ENCODE data around the gene TBX15.

Gene TBX15

DNA sequence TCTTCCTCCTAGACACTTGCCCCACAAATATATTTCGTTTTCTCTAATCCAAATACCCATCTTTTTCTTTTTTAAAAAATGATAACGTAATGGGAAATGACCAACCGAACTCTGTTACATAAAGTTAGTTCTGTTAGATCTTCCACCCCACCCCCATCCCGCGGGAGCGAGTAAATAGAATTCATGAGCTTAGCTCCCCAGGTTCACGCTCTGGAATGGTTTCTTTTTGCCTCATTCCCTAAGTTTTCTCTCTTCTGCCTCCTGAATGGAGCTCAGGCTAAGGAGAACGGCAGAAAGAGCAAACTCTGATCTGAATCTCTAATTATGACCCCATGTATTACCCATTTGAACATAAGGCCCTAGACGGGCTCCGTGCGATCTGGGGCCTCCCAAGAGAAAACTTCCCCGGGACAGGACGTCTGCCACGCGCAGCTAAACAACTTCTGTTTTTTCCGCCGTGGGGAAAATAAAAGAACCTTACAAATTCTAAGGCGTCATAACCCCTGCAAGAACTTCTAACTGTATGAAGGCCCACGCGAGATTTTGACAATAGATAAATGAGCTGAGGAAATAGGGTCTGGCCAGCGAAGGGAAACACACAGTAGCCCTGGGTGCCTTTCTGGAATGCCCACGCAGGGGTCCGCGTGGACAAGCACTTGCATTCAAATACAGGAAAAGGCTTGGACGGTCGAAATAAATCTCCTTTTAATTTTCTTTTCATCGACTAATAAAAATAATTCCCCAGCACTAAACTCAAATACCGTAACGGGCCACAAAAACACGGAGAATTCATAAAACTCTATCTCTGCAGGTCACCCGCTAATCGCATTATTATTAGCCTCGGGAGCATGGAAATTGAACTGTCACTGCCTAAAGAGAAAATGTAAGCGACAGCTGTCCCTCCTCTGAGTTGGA lies 2.2 kb downstream of the TBX15 start:
- no peak for TF ChIP-seq MYC (IDR thresholded peaks at IDR 0.05; ENCODE audit: low read depth, low read length)
- TF ChIP-seq, protein P1, sequence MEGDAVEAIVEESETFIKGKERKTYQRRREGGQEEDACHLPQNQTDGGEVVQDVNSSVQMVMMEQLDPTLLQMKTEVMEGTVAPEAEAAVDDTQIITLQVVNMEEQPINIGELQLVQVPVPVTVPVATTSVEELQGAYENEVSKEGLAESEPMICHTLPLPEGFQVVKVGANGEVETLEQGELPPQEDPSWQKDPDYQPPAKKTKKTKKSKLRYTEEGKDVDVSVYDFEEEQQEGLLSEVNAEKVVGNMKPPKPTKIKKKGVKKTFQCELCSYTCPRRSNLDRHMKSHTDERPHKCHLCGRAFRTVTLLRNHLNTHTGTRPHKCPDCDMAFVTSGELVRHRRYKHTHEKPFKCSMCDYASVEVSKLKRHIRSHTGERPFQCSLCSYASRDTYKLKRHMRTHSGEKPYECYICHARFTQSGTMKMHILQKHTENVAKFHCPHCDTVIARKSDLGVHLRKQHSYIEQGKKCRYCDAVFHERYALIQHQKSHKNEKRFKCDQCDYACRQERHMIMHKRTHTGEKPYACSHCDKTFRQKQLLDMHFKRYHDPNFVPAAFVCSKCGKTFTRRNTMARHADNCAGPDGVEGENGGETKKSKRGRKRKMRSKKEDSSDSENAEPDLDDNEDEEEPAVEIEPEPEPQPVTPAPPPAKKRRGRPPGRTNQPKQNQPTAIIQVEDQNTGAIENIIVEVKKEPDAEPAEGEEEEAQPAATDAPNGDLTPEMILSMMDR (IDR thresholded peaks at IDR 0.05; ENCODE audit: low read depth, low read length), result no peak
- TF ChIP-seq POLR2A (IDR thresholded peaks at IDR 0.05; ENCODE audit: extremely low read depth, insufficient read length), result no peak

GRCh38 chr1:118984722-118985639 lies 3.2 kb downstream of the TBX15 start:
- TF ChIP-seq POLR2A (IDR thresholded peaks at IDR 0.05; ENCODE audit: extremely low read depth, insufficient read length), result no peak
- TF ChIP-seq, protein P1 (IDR thresholded peaks at IDR 0.05; ENCODE audit: low read depth, low read length), result no peak
- no peak overlapping the region for H3K4me3 ChIP-seq (ENCODE audit: low read depth, low read length)
- DNase-seq (ENCODE audit: low read depth), result no peak

More for the DNA sequence above, 2.2 kb downstream of the TBX15 start:
- H3K4me3 ChIP-seq (ENCODE audit: low read depth, low read length), result no peak overlapping the region
- DNase-seq (ENCODE audit: low read depth), result no peak

DNA sequence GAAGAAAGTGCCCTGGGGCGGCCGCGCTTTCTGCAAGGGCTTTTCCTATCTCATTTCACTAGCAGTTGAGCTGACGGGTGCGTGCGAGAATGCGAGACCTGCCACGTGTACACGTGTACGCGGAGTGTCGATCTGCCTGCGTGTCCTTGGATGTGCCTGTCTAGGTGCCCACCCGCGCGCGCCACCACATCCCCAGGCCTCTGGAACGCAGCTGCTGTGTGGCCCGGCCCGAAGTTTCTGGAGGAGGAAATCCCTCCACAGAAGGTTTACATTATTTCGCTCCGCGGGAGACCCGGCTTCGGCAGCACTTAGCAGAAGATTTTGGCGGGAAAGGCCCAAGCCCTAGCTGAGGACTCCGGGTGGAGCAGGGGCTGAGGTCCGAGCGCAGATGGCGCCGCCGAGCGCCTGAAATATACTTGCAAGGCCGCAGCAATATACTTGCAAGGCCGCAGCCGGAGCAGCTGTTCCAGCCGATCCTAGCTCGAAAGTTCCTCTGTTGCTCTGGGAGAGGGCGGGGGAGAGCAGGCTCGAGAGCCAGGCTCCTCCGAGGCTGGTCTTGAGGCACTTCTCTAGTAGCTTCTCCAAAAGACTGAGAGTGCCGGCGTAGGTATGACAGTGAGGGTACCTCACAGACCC lies 3.9 kb downstream of the TBX15 start:
- H3K4me3 ChIP-seq (ENCODE audit: low read depth, low read length), result no peak overlapping the region
- no peak for DNase-seq (ENCODE audit: low read depth)

DNA sequence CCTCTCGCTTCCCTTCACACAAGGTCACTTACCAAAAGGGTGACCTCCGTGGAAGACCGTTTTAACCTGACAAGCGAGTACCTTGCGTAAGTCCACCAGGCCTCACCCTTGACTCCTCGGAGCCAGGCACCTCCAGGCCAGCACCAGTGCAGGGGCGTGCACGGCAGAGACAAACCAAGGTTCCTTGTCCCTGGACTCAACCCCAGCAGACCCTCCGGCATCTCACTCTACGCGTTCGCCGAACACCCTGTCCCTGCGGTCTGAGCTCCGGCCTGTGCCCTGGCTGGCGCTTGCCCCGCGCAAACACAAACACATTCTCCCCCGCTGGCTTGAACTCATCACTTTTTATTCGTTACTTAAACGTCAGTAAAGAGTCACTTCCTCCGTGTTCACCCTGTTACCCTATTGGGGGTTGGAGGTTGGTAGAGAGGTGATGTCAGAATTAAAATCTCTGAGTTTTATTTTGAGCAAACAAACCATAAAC lies 4.5 kb downstream of the TBX15 start:
- DNase-seq (ENCODE audit: low read depth), result no peak
- TF ChIP-seq POLR2A (IDR thresholded peaks at IDR 0.05; ENCODE audit: extremely low read depth, insufficient read length) (no peak), MYC (IDR thresholded peaks at IDR 0.05; ENCODE audit: low read depth, low read length) (no peak)
- TF ChIP-seq, protein P2, sequence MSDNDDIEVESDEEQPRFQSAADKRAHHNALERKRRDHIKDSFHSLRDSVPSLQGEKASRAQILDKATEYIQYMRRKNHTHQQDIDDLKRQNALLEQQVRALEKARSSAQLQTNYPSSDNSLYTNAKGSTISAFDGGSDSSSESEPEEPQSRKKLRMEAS (IDR thresholded peaks at IDR 0.05; ENCODE audit: low read depth, low read length), result no peak
- TF ChIP-seq, protein P1 (IDR thresholded peaks at IDR 0.05; ENCODE audit: low read depth, low read length), result no peak
- no peak overlapping the region for H3K4me3 ChIP-seq (ENCODE audit: low read depth, low read length)

More for the DNA sequence above, 3.9 kb downstream of the TBX15 start:
- TF ChIP-seq, protein P1 (IDR thresholded peaks at IDR 0.05; ENCODE audit: low read depth, low read length), result no peak
- TF ChIP-seq MYC (IDR thresholded peaks at IDR 0.05; ENCODE audit: low read depth, low read length) (no peak), POLR2A (IDR thresholded peaks at IDR 0.05; ENCODE audit: extremely low read depth, insufficient read length) (no peak)
- TF ChIP-seq, protein P2 (IDR thresholded peaks at IDR 0.05; ENCODE audit: low read depth, low read length), result no peak

DNA sequence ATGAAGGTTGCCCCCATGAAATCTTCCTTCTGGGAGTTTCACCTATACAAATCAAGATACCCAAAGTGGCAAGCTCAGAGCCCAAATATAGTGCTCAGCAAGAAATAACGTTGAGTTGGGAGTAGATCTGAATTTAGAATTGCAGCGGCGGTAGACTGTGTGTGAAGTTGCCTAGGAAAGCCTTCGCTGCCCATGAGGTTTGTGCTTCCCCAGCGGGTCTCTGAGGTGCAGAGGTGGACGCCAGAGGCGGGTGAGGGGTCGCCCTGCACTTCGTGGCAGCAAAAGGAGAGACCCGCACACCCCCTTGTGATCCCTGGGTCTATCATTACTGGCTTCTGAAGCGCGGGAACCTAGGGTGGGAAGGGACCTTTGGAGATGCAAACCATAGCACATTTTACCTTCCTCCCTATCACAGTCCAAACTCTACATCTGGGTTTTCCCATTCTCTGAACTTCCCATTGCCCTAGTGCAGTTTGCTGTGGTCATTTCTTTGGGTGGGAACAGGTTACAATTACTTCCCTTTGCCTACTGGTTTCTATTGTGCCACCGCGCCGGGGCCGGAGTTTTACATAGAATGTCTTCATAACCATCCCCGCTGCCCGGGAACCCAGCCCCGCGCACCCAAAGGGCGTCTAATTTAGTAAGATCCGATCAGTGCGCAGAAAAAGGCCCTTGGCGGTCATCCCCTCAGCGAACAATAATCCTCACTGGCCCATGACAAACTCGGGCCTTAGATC lies 5.2 kb downstream of the TBX15 start:
- TF ChIP-seq, protein P1 (IDR thresholded peaks at IDR 0.05; ENCODE audit: low read depth, low read length), result no peak
- TF ChIP-seq POLR2A (IDR thresholded peaks at IDR 0.05; ENCODE audit: extremely low read depth, insufficient read length) (no peak), MYC (IDR thresholded peaks at IDR 0.05; ENCODE audit: low read depth, low read length) (no peak)
- TF ChIP-seq, protein P2 (IDR thresholded peaks at IDR 0.05; ENCODE audit: low read depth, low read length), result no peak
- no peak for DNase-seq (ENCODE audit: low read depth)
- H3K4me3 ChIP-seq (ENCODE audit: low read depth, low read length), result no peak overlapping the region
